Nucleus accumbens (tissue), 56 donors: ENCODE results near the gene NCOA4.
"Not testable (repeated sequence)": the region's sequence is repeated elsewhere in the genome, so short reads cannot be mapped to it uniquely, and the experiment has no call there.

Experiments
- DNase-seq, 56 donors: peaks; one replicate each; lab custom pipeline; 2025; lab: John Stamatoyannopoulos, UW

Gene NCOA4

DNA sequence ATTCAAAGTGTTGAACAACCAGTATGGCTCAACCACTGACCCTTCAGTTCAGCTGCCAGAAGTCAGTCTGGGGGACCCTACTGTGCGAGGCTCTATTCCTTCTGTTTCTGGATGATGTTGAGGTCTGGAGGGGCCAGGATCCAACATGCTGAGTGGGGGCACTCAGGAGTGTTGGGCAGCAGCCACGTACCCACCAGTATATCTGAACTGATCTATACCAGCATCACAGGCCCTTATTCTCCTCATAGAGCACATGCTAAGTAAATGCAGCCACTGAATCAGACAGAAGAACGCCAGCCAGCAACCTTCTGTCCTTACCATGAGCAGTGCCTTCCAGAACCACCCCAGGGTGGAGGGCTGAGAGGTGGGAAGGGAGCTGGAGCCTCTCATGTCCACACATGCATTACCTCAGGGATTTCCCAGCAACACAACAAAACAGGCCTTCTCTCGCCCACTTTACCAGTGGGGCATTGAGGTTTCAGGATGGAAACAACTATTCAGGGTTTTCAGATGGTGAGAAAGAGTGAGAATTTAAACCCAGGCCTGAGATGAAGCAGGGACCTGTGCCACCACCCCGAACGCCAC lies 22.5 kb upstream of the NCOA4 start:
- no peak for DNase-seq

GRCh38 chr10:46052057-46052790 lies 21.8 kb upstream of the NCOA4 start:
- no peak for DNase-seq

GRCh38 chr10:46050941-46051623 lies 20.7 kb upstream of the NCOA4 start:
- DNase-seq: no peak

- DNase-seq: not testable (repeated sequence)
These were observed 19.0 kb upstream of the NCOA4 start for GRCh38 chr10:46049497-46049831.

DNA sequence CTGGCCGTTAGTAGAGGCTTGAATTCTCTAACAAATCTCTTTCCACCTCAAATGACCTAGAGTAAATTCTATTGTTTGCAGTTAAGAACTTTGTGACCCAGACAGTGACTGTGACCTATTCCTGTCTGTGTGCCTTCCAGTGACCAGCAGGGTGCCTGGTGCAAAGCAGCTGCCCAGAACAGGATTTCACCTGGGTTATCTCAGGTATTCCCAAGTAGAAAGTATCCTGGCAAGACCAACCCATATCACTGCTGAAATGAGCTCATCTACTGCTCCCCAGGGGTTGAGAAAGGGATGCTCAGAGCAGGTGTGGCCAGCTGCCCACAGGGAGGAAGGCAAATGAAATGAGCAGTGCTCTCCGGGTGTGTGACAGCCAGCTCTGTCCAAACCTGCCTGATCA lies 17.7 kb upstream of the NCOA4 start:
- no peak for DNase-seq

GRCh38 chr10:46046261-46046660 lies 15.8 kb upstream of the NCOA4 start, which contains the start of gene MSMB:
MSMB (minus strand) TSS chr10:46046269; CDS start chr10:46046237, 32 bp downstream.
- DNase-seq: no peak

DNA sequence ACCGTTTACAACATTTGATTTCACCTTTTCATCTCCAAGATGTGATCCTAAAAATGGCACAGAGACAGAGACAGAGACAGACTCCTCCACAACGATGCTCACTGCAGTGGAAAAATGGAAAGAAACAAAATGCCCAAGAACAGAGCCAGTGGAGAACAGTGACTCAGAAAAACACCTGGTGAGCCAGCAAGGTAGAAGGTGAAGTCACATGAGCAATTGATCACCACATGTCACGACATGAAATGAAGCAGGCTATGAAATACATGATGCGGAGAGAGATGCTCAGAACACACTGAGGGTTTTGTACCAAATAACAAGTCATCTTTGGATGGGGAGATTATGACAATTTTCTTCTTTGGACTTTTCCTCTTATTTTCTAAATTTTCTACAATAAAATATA lies 12.1 kb upstream of the NCOA4 start:
- DNase-seq: no peak

DNA sequence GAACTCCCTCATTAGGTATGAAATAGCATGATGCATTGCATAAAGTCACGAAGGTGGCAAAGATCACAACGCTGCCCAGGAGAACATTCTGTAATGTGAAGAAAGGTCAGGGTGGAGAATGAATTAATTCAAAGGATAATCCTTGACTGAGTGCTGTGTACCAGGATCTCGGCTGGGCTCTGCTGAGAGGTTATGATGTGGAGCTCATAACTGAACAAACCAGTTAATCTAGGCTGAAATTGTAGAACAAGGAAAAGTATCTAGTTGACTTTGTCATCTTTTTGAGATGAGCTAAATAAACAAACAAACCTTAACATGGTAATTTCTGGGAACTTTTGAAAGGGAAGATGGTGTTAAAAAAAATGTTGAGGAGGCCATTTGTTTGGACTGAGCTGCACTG lies 9.6 kb upstream of the NCOA4 start:
- no peak for DNase-seq

DNA sequence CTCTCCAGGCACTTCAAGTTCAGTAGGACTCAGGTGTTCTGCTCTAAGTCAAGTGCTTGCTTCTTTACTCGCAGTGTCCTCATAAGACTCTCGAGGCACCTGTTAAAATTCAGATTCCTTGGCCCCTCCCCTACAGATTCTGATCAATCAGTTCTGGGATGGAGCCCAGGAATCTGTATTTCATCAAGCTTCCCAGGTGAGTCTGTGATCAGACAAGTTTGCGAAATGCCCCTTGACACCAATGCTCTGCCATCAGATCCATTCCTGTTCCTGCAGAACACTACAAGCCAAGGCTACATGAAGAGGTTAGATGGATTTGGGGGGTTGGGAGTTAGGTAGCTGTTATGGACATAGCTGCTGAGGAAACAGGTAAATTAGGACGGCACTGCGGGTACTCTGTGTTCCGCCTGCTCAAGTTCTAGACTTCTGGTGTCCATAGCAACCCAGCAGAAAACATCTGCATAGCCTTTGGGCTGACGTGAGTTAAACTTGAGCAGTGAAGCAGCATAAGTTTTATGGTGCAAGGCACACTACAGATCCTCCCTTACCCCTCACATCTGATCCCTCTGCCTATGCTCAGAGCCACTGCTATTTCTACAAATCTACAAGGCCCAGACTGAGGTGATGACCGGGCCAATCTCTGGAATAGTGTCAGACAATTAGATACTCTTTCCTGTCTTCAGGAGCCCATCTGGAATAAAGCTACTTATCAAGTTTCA lies 6.8 kb upstream of the NCOA4 start:
- DNase-seq: no peak

DNA sequence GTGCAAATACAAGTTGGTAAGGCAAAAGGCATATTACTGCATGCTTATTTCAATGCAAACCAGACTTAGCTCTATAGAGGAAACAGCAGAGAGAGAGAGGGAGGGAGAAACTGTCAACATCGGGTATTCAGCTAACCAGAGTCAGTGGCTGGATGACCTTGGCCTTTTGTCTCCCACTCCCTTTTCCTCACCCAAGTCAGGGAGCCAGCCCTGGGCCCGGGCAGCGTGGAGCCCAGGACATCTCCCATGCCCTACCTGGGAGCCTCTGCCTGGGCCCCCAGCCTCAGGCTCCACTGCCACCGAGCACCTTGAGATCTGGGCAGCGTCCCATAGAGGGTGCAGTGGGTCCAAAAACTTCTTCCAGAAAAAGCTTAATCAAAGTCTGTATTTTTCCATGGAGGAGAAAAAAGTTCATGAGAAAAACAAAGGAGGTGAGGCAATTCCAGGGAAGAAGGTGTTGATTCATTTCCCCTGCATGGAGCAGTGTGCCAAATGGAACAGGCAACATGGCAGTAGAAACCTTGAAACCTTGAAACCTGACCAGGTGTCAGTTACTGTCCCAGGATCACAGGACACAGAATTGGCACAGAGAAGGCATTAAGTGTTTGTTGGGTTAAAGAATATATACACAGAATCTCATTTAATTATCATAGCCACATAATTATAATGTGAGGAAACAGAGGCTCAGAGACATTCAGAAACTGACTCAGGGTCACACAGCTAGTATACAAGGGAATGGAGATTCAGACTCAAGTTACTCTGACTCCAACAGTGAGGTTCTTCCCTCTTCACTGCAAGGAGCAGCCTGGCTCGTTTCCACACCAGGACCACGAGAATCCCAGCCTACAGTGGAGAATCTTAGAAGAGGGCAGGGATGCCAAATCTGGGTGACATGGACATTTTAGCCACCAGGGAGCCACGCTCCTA lies 5.8 kb upstream of the NCOA4 start:
- no peak for DNase-seq

- no peak for DNase-seq
These were observed 3.2 kb upstream of the NCOA4 start for GRCh38 chr10:46033602-46034011.

GRCh38 chr10:46031648-46032532 lies 1.5 kb upstream of the NCOA4 start:
- no peak for DNase-seq

- no peak for DNase-seq
These were observed 877 bp downstream of the NCOA4 start for GRCh38 chr10:46029461-46030030.

GRCh38 chr10:46028584-46029460 lies 1.6 kb downstream of the NCOA4 start:
- DNase-seq: peak in 2 of 56 donors; percentile 6 to 8

GRCh38 chr10:46026106-46026505 lies 4.3 kb downstream of the NCOA4 start:
- no peak for DNase-seq

DNA sequence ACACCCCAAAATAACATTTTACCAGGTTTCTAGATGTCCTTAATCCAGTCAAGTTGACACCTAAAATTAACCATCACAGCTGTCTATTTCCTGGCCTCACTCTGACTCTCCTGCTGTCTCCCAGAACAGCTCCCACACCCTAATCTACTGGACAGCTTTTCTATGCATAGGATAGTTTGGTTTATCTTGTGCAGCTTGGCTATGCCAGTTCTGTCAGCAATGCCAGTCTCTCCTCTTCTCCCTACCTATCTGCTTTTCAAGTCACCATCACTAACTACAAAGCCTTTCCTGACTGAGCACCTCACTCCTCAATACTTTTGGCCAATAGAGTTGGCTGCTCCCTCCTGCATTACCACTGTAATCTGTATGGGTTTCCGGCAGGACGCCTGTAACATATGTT lies 5.0 kb downstream of the NCOA4 start:
- DNase-seq: no peak

GRCh38 chr10:46024948-46025347 lies 5.5 kb downstream of the NCOA4 start:
- no peak for DNase-seq
